Fibroblast of mammary gland (primary cell): ENCODE measurements around the gene FHOD3.

Source experiments
- DNase-seq: peaks from one replicate; pipeline ENCODE4 v3.0.0-alpha.2; 2010; ENCODE audit warnings: low read depth
- H3K4me3 ChIP-seq: 2 replicates; pipeline ENCODE4 v1.5.1; 2011; ENCODE audit warnings: low read depth, mild to moderate bottlenecking, low read length, moderate library complexity; ENCODE audit not compliant: control insufficient read depth
- TF ChIP-seq, protein P1 (sequence below): conservative IDR thresholded peaks from 2 replicates; pipeline ENCODE4 v1.5.1; 2011; ENCODE audit warnings: low read depth, low read length, inconsistent platforms; ENCODE audit not compliant: control insufficient read depth, insufficient read depth

The FHOD3 gene

DNA sequence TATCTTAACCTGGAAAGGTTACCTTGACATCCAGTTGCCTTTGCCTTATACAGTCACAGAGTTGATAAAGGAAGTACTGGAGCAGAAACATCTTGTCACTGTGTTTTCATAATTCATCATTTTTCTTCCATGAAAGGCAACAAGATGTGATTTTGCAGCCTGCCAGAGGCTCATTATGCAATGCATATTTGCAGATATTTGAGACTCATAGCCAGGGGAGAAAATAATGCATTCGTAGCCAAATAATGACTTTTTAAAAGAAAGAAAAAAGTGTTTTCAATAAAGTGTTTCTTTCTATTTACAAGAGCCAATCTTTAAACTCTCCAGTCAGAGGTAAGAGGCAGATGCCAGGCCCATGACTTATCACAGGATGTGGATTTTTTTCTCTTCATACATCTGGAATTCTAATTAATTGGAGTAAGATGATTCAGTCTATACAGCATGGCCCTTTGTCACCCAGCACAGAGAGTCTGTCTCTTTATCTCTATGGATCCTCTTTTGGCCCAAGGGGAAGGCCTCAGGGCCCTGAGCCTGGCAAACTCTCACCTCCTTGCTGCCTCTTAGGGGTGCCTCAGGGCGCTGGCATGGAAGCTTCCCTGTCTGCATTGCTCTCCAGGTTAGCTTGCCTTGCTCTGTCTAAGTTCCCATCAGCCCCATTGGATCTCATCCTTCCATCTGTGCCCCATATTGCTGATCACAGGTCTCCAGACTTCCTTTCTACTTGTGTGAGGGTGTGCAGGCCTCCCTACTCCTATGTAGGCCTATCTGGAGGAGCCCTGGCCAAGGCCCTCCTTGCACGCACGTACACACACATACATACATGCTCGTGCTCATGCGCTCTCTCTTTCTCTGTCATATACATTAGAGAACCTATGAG, 283.6 kb downstream of the FHOD3 start:
- H3K4me3 ChIP-seq = no peak overlapping the region
- DNase-seq = peak; percentile 81
- TF ChIP-seq, protein P1, sequence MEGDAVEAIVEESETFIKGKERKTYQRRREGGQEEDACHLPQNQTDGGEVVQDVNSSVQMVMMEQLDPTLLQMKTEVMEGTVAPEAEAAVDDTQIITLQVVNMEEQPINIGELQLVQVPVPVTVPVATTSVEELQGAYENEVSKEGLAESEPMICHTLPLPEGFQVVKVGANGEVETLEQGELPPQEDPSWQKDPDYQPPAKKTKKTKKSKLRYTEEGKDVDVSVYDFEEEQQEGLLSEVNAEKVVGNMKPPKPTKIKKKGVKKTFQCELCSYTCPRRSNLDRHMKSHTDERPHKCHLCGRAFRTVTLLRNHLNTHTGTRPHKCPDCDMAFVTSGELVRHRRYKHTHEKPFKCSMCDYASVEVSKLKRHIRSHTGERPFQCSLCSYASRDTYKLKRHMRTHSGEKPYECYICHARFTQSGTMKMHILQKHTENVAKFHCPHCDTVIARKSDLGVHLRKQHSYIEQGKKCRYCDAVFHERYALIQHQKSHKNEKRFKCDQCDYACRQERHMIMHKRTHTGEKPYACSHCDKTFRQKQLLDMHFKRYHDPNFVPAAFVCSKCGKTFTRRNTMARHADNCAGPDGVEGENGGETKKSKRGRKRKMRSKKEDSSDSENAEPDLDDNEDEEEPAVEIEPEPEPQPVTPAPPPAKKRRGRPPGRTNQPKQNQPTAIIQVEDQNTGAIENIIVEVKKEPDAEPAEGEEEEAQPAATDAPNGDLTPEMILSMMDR = no peak

DNA sequence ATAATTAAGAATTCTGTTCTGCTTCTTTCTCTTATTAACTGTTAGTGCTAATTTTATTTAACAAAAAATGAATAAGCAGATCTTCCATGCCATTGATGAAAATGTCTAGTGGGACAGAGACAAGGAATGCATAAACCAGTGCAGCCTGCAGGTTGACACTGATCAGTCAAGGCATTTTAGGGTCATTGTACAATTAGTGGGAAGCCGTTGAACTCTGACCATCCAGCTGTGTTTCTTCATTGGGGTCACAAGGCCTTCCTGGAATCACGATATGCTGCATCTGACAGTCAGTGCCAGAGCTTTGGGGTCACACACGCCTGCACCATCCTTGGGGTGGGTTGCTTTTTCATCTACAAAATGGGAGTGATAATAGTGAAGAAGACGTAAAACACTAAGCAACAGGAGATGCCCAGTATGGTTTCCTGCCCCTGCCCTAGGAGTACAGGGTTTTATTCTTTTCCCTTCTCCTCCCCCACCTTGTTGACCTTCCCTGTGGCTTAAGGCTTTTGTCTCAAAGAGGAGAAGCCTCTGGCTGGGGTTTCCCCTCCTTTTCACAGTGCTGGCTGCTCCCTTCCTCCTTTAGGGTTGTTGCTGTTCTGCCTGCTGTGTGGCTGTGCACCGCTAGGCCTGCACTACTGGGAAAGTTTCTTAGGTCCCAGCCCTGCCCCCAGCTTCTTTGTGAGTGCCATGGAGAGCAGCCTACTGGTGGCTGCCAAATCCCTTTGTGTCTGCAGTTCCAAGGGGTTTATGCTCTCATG, 285.7 kb downstream of the FHOD3 start:
- TF ChIP-seq, protein P1 = no peak
- no peak for DNase-seq
- no peak overlapping the region for H3K4me3 ChIP-seq

DNA sequence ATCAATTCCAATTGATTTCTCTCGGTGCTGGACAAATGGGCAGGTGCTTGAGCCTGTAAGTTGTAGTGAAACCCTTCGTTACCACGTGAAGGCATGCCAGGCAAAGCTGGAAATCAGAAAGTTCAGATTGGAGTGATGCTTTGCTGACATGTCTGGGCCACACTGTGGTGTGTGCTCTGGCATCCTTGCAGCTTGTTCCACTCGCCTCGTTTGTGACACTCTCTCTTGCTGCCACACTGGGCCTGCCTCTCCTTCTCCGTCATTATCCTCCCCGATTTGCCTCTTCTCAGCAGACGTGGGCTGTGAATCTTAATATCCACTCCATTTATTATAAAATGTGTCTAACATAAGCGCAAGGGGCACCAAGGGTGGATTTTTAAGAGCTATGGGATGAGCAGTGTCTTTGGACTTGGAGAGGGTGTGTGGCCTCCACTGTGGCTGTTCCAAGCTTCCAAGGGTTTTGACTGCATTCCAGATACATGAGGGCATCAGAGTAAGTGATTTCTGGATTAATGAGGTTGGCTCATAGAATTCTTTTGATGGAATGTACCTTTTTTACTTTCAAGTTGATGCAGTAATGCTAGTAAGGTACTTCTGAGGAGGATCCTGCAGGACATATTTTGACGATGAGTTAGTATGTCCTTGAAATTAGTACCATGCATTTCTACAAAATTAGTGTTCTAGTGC, 292.5 kb downstream of the FHOD3 start:
- DNase-seq = peak; percentile 20
- no peak overlapping the region for H3K4me3 ChIP-seq
- TF ChIP-seq, protein P1 = no peak

DNA sequence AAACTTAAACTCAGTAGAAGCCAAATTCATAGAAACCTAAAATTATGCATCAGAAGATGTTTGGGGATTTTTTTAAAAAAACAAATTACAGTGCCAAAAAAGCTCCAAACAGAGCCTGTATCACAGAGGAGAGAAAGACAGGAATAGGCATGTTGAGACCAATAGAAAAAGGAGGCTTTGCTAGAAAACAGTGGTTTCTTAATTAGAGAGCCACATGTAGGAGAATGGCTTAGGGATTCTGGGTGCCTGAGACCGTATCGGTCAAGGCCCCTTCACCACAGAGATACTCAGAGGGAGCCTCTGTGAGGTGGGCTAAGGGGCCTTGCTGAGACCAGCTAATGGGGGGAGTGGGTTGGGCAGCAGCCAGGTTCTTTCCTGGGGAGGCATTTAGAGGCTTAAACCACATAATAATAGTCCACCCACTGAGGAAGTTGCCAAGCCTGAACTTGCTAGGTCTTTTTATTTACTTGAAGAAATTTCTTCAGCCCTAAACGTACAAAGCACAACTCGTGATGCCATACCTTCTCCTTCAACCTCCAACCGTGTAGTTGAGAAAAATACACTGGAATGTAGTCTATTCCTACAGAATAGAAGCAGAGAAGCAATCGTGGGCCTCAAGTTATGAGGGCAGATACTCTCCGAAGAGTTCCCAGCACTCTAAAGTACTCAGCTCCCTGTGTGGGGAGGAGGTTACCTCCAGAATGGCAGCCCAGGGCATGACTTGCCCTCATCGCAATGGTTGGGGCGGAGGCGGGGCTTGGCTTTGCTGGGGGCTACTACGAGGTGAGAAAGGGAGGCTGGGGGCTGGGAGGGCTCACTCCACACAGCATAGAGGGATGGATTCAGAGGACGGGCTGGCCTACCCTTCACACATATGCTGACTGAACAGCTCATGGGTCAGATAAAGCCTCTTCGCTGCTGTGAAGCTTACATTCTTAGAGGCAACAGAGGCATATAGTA, 293.4 kb downstream of the FHOD3 start:
- DNase-seq = no peak
- H3K4me3 ChIP-seq = no peak overlapping the region
- TF ChIP-seq, protein P1 = no peak

GRCh38 chr18:36592282-36592681, 294.8 kb downstream of the FHOD3 start:
- no peak overlapping the region for H3K4me3 ChIP-seq
- TF ChIP-seq, protein P1 = no peak
- peak; percentile 35 for DNase-seq
